SJSA1 (cell line): Measurements from ENCODE around the gene CCL13. TPM values are rescaled to one million over a fixed set of nuclear protein-coding genes. Genes with fewer than 3 reads are reported as not detected.

Experiments
- DNase-seq, 2 experiments: peaks; one replicate each; pipeline ENCODE4 v3.0.0-alpha.2; 2015 to 2020; ENCODE audit warnings: low spot score in 2 of 2, low read depth in 1 of 2
- H3K27ac ChIP-seq: fragments of 250-450 bp; sonication (Bioruptor Pico); 2 replicates; pipeline ENCODE4 v1.5.1; 2020; ENCODE audit warnings: mild to moderate bottlenecking, moderate library complexity
- H3K27me3 ChIP-seq: fragments of 250-450 bp; sonication (Bioruptor Pico); replicated peaks from 2 replicates; pipeline ENCODE4 v1.5.1; 2020; ENCODE audit warnings: mild to moderate bottlenecking, moderate library complexity
- H3K36me3 ChIP-seq: fragments of 250-450 bp; sonication (Bioruptor Pico); 2 replicates; pipeline ENCODE4 v1.5.1; 2020; ENCODE audit warnings: mild to moderate bottlenecking
- H3K4me1 ChIP-seq: fragments of 250-450 bp; sonication (Bioruptor Pico); replicated peaks from 2 replicates; pipeline ENCODE4 v1.6.1; 2021; ENCODE audit warnings: mild to moderate bottlenecking
- H3K4me3 ChIP-seq: fragments of 250-450 bp; sonication (Bioruptor Pico); 2 replicates; pipeline ENCODE4 v1.5.1; 2020; ENCODE audit warnings: mild to moderate bottlenecking
- H3K9me3 ChIP-seq: fragments of 250-450 bp; sonication (Bioruptor Pico); replicated peaks from 2 replicates; pipeline ENCODE4 v1.5.1; 2020; ENCODE audit warnings: mild to moderate bottlenecking
- total RNA-seq: library from RNA; depleted of rRNA; stranded (reverse); fragments of >200 nt; shearing (Covaris generic); gene quantifications from 2 replicates; pipeline ENCODE4 v1.2.3, GENCODE V29; 2014; rRNA removed

CCL13 gene
- total RNA-seq, 1 experiment from 2014 or later: not detected

DNA sequence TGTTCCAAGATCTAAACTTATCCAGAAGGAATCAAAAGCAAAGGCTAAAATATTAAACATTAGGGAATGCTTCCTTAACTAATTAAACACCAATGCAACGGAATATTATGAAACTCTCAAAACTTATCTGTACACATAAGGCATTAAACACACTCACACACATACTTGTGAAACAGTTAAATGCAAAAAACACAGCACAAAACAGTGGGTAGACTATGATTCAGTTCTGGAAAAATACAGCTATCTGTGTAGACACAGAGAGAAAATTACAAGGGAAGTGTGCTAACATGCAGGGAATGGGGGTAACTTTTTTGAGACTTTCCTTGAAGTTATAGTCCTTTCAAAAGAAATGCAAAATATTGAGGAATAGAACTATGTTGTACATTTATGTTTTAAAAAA is 43.4 kb downstream of the CCL13 start:
- no peak overlapping the region for H3K4me3 ChIP-seq
- H3K36me3 ChIP-seq: no peaks in the 10 kb centered on the region
- H3K27me3 ChIP-seq: no peaks in the 10 kb centered on the region; the same call in none of the 2 replicates
- H3K9me3 ChIP-seq: no peaks in the 10 kb centered on the region
- H3K27ac ChIP-seq: no peak overlapping the region
- DNase-seq: no peak
- no peaks in the 10 kb centered on the region for H3K4me1 ChIP-seq

- Histone ChIP-seq H3K9me3 (no peaks in the 10 kb centered on the region), H3K4me3 (no peak overlapping the region), H3K27me3 (no peaks in the 10 kb centered on the region; the same call in none of the 2 replicates), H3K27ac (no peak overlapping the region), H3K36me3 (no peaks in the 10 kb centered on the region), H3K4me1 (no peaks in the 10 kb centered on the region)
- DNase-seq: no peak
Measured at GRCh38 chr17:34400301-34400931, 44.1 kb downstream of the CCL13 start.

GRCh38 chr17:34401165-34401564 is 44.9 kb downstream of the CCL13 start:
- Histone ChIP-seq H3K4me1 (no peaks in the 10 kb centered on the region), H3K9me3 (no peaks in the 10 kb centered on the region), H3K27ac (no peak overlapping the region), H3K4me3 (no peak overlapping the region), H3K27me3 (no peaks in the 10 kb centered on the region; the same call in none of the 2 replicates), H3K36me3 (no peaks in the 10 kb centered on the region)
- no peak for DNase-seq

DNA sequence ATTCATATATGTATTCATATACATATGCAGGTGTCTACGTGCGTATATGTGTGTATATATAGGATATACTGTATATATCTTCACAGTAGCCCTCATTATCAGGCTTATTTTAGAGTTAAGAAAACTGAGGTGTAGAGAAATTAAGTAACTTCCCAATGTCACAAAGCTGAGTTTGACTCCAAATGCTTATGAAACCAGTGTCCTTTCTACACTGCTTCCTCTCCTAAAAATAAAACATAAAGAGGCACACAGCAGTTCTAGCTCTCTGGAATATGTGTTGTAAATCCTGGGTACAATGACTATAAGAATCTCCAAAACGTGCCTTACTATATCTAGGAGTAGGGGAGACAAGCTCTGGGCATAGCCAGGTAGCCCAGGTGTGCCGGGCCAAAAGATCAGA is 46.7 kb downstream of the CCL13 start:
- Histone ChIP-seq H3K27me3 (no peaks in the 10 kb centered on the region; the same call in 1 of the 2 replicates), H3K4me3 (no peak overlapping the region), H3K36me3 (no peaks in the 10 kb centered on the region), H3K4me1 (no peaks in the 10 kb centered on the region), H3K27ac (no peak overlapping the region), H3K9me3 (no peaks in the 10 kb centered on the region)
- no peak for DNase-seq

- no peak for DNase-seq
- 0 out of 2 replicates have a peak, but pooled peaks cover 4% of the 10 kb centered on the region for H3K27me3 ChIP-seq
- no peaks in the 10 kb centered on the region for H3K36me3 ChIP-seq
- no peak overlapping the region for H3K4me3 ChIP-seq
- no peaks in the 10 kb centered on the region for H3K9me3 ChIP-seq
- no peak overlapping the region for H3K27ac ChIP-seq
- no peaks in the 10 kb centered on the region for H3K4me1 ChIP-seq
Measured at GRCh38 chr17:34406226-34406625, 49.9 kb downstream of the CCL13 start.

Other genes with a start within 250 kb of the CCL13 start
- gene CCL2, start 101.2 kb upstream of the CCL13 start, total RNA-seq: 17.3 and 18.8 TPM in 2 replicates
- not detected in 2 replicates for gene CCL7, start 86.3 kb upstream of the CCL13 start, total RNA-seq
- gene CCL11, start 70.7 kb upstream of the CCL13 start, total RNA-seq: not detected in 2 replicates
- gene CCL8, start 37.0 kb upstream of the CCL13 start, total RNA-seq: not detected in 2 replicates
- gene CCL1, start 6.8 kb downstream of the CCL13 start, total RNA-seq: not detected in 2 replicates
- 0.03 TPM in 1 of 2 replicates, not detected in the other for gene TMEM132E, start 223.1 kb downstream of the CCL13 start, total RNA-seq